Esophagus squamous epithelium (tissue), 5 donors: ENCODE measurements around the gene FAM174B. TPM values are rescaled to one million over a fixed set of nuclear protein-coding genes. Genes with fewer than 3 reads are reported as not detected.

ENCODE experiments used
- DNase-seq: peaks from one replicate; lab custom pipeline; 2025; lab: John Stamatoyannopoulos, UW
- H3K27ac ChIP-seq, 4 donors: fragments of 200-600 bp; sonication (generic); one replicate each; pipeline ENCODE4 v1.5.1; 2016 to 2019; ENCODE audit warnings: mild to moderate bottlenecking in 1 of 4
- H3K27me3 ChIP-seq, 4 donors: fragments of 200-600 bp; sonication (generic); 1 replicate in 3 of 4; 2 replicates in 1 of 4; pipeline versions ENCODE4 v1.5.1 to v1.6.0; 2017 to 2021; ENCODE audit warnings: antibody characterized with exemption in 1 of 4
- H3K36me3 ChIP-seq, 3 donors: fragments of 200-600 bp; sonication (generic); one replicate each; pipeline ENCODE4 v1.5.1; 2016 to 2019
- H3K4me1 ChIP-seq, 3 donors: fragments of 200-600 bp; sonication (generic); one replicate each; pipeline ENCODE4 v1.5.1; 2017 to 2019
- H3K4me3 ChIP-seq, 4 donors: fragments of 200-600 bp; sonication (generic); 1 replicate in 3 of 4; 2 replicates in 1 of 4; pipeline ENCODE4 v1.5.1; 2016 to 2019; ENCODE audit warnings: mild to moderate bottlenecking in 2 of 4, moderate library complexity in 1 of 4
- H3K9me3 ChIP-seq, 3 donors: fragments of 200-600 bp; sonication (generic); one replicate each; pipeline ENCODE4 v1.5.1; 2016 to 2019
- POLR2A ChIP-seq, 4 donors: fragments of 450-650 bp; IDR thresholded peaks; one replicate each; pipeline ENCODE4 v1.6.1; 2017; ENCODE audit warnings: antibody characterized with exemption in 4 of 4, mild to moderate bottlenecking in 4 of 4, moderate library complexity in 3 of 4
- WGBS, 2 donors: methylation state at CpG; one replicate each; pipeline ENCODE4 v1.1.5; 2018; 5-methylcytosine and 5-hydroxymethylcytosine counted together
- intact Hi-C: fragments of 100-400 bp; cut with DNase I; formaldehyde crosslinking; loops from one replicate; pipeline ENCODE4 v1.15.0; 2022
- total RNA-seq, 4 donors: library from RNA; depleted of rRNA; stranded (reverse); fragments of >200 nt; gene quantifications; one replicate each; pipeline ENCODE4 v1.1.0, GENCODE V29; 2016
- TF ChIP-seq, protein P1 (sequence below), 6 experiments: fragments of 450-650 bp in 4 of 6; fragments of 200-600 bp in 2 of 6; sonication (generic) in 2 of 6; IDR thresholded peaks; one replicate each; pipeline ENCODE4 v1.5.1; 2016 to 2019; ENCODE audit warnings: antibody characterized with exemption in 6 of 6, mild to moderate bottlenecking in 4 of 6, moderate library complexity in 4 of 6
- donor health status: DM: yes; HTN: yes; CAD: no.

Gene FAM174B
- total RNA-seq, 4 donors from 2014 or later: 1.4 to 11.7 (median 4.2) TPM

GRCh38 chr15:92647467-92648163 lies 8.0 kb downstream of the FAM174B start:
- no peaks in the 10 kb centered on the region for H3K36me3 ChIP-seq
- no peak for DNase-seq
- WGBS, 2 donors: 80 to 92% methylated on average over 1 of the region's 1 CpG
- no peak overlapping the region for H3K27ac ChIP-seq
- peaks cover 0 to 33% (median 0%) of the 10 kb centered on the region in 3 donors for H3K4me1 ChIP-seq
- TF ChIP-seq, protein P1, sequence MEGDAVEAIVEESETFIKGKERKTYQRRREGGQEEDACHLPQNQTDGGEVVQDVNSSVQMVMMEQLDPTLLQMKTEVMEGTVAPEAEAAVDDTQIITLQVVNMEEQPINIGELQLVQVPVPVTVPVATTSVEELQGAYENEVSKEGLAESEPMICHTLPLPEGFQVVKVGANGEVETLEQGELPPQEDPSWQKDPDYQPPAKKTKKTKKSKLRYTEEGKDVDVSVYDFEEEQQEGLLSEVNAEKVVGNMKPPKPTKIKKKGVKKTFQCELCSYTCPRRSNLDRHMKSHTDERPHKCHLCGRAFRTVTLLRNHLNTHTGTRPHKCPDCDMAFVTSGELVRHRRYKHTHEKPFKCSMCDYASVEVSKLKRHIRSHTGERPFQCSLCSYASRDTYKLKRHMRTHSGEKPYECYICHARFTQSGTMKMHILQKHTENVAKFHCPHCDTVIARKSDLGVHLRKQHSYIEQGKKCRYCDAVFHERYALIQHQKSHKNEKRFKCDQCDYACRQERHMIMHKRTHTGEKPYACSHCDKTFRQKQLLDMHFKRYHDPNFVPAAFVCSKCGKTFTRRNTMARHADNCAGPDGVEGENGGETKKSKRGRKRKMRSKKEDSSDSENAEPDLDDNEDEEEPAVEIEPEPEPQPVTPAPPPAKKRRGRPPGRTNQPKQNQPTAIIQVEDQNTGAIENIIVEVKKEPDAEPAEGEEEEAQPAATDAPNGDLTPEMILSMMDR (IDR thresholded peaks at IDR 0.05): no peak
- TF ChIP-seq POLR2A (IDR thresholded peaks at IDR 0.05): no peak
- no peaks in the 10 kb centered on the region for H3K27me3 ChIP-seq
- no peak overlapping the region for H3K4me3 ChIP-seq
- intact Hi-C loops: no loop called here
- H3K9me3 ChIP-seq: no peaks in the 10 kb centered on the region

DNA sequence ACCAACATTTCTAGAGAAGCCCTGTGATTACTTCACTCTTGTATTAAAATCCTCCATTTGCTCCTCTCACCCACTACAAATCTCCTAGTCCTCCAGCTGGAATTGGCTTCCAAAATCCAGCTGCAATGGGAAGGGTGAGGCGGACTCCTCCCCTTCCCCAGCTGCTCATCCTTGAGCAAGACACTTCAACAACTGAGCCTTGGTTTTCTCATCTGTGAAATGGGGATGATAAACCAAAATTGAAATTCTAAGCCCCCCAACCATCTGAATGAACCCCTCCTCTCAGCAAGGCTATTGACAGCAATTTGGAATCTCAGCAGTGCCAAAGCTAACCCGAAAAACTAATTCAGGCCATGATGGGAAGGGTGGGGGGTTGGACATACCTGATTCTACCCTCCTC lies 9.4 kb downstream of the FAM174B start:
- Histone ChIP-seq H3K9me3 (no peaks in the 10 kb centered on the region), H3K4me1 (peaks cover 0 to 33% (median 0%) of the 10 kb centered on the region in 3 donors), H3K27ac (no peak overlapping the region), H3K27me3 (no peaks in the 10 kb centered on the region), H3K36me3 (no peaks in the 10 kb centered on the region), H3K4me3 (no peak overlapping the region)
- 91 to 100% methylated on average over 1 to 2 of the region's 2 CpGs for WGBS, 2 donors
- intact Hi-C loops: no loop called here
- TF ChIP-seq, protein P1 (IDR thresholded peaks at IDR 0.05): no peak
- no peak for TF ChIP-seq POLR2A (IDR thresholded peaks at IDR 0.05)
- no peak for DNase-seq

GRCh38 chr15:92645731-92646130 lies 9.8 kb downstream of the FAM174B start:
- Histone ChIP-seq H3K27me3 (no peaks in the 10 kb centered on the region), H3K4me3 (no peak overlapping the region), H3K9me3 (no peaks in the 10 kb centered on the region), H3K4me1 (peaks cover 0 to 33% (median 0%) of the 10 kb centered on the region in 3 donors), H3K36me3 (no peaks in the 10 kb centered on the region), H3K27ac (peak overlapping the region in 3 of 4 donors; percentile 22 to 63 (median 57))
- no peak for DNase-seq
- TF ChIP-seq, protein P1 (IDR thresholded peaks at IDR 0.05): no peak
- TF ChIP-seq POLR2A (IDR thresholded peaks at IDR 0.05): no peak
- intact Hi-C loops: no loop called here
- whole genome bisulfite sequencing, 2 donors: 36 to 50% methylated on average over 1 to 2 of the region's 2 CpGs

- no peaks in the 10 kb centered on the region for H3K9me3 ChIP-seq
- WGBS, 2 donors: 54 to 67% methylated on average over 6 of the region's 6 CpGs
- H3K27me3 ChIP-seq: no peaks in the 10 kb centered on the region
- no peaks in the 10 kb centered on the region for H3K36me3 ChIP-seq
- intact Hi-C loops: no loop called here
- no peak overlapping the region for H3K4me3 ChIP-seq
- DNase-seq: no peak
- peak overlapping the region in 3 of 4 donors; percentile 22 to 63 (median 57) for H3K27ac ChIP-seq
- no peak for TF ChIP-seq POLR2A (IDR thresholded peaks at IDR 0.05)
- TF ChIP-seq, protein P1 (IDR thresholded peaks at IDR 0.05): no peak
- peaks cover 0 to 29% (median 0%) of the 10 kb centered on the region in 3 donors for H3K4me1 ChIP-seq
Observed at GRCh38 chr15:92645051-92645631, 10.4 kb downstream of the FAM174B start.
